ENCODE data around the gene SLC12A5. TPM values are rescaled to one million over a fixed set of nuclear protein-coding genes. Genes with fewer than 3 reads are reported as not detected.

The SLC12A5 gene
- total RNA-seq, 4 donors from 2014 or later: not detected

GRCh38 chr20:46062151-46062550, 33.1 kb downstream of the SLC12A5 start:
- in situ Hi-C loops (cut with MboI; ENCODE audit: low pct_ligation_motif_present in 1 of 4, low pct_unique_long_range_greater_than_20kb in 1 of 4, low sequenced_read_pairs in 3 of 4): no loop called here
- Histone ChIP-seq H3K4me3 (no peak overlapping the region), H3K9me3 (no peaks in the 10 kb centered on the region), H3K4me1 (peaks cover 4 to 40% (median 14%) of the 10 kb centered on the region in 4 donors), H3K27ac (no peak overlapping the region), H3K27me3 (peaks cover 19% of the 10 kb centered on the region), H3K36me3 (peaks cover 0 to 65% (median 32%) of the 10 kb centered on the region in 4 donors)
- no peak for DNase-seq
- WGBS, 2 donors (ENCODE audit: low coverage in 1 of 2): 84 to 95% methylated on average over 3 to 4 of the region's 4 CpGs
- intact Hi-C loops (cut with DNase I; ENCODE audit: low total_unique reads): no loop called here
- no peak for TF ChIP-seq POLR2A (IDR thresholded peaks at IDR 0.05)
- no peak for TF ChIP-seq POLR2AphosphoS5 (IDR thresholded peaks at IDR 0.05)

- in situ Hi-C loops (cut with MboI; ENCODE audit: low pct_ligation_motif_present in 1 of 4, low pct_unique_long_range_greater_than_20kb in 1 of 4, low sequenced_read_pairs in 3 of 4) (no loop called here), intact Hi-C loops (cut with DNase I; ENCODE audit: low total_unique reads) (no loop called here)
- H3K27me3 ChIP-seq: peaks cover 15% of the 10 kb centered on the region
- H3K4me1 ChIP-seq: peaks cover 4 to 36% (median 11%) of the 10 kb centered on the region in 4 donors
- no peaks in the 10 kb centered on the region for H3K9me3 ChIP-seq
- DNase-seq: no peak
- H3K4me3 ChIP-seq: no peak overlapping the region
- peaks cover 0 to 70% (median 34%) of the 10 kb centered on the region in 4 donors for H3K36me3 ChIP-seq
- no peak overlapping the region for H3K27ac ChIP-seq
- WGBS, 2 donors (ENCODE audit: low coverage in 1 of 2): 87 to 92% methylated on average over 6 to 12 of the region's 12 CpGs
- TF ChIP-seq POLR2AphosphoS5 (IDR thresholded peaks at IDR 0.05) (no peak), CTCF (IDR thresholded peaks at IDR 0.05) (no peak), EP300 (IDR thresholded peaks at IDR 0.05; ENCODE audit: low read depth) (no peak), POLR2A (IDR thresholded peaks at IDR 0.05) (no peak)
These were observed 33.6 kb downstream of the SLC12A5 start for GRCh38 chr20:46062621-46063020.

- Histone ChIP-seq H3K36me3 (peaks cover 0 to 75% (median 37%) of the 10 kb centered on the region in 4 donors), H3K27ac (no peak overlapping the region), H3K4me1 (peaks cover 3 to 30% (median 7%) of the 10 kb centered on the region in 4 donors), H3K9me3 (no peaks in the 10 kb centered on the region), H3K27me3 (peaks cover 9% of the 10 kb centered on the region), H3K4me3 (no peak overlapping the region)
- DNase-seq: no peak
- 94% methylated on average over 8 of the region's 8 CpGs; no CpG with 5 or more reads in 1 of the 2 donors for WGBS, 2 donors (ENCODE audit: low coverage in 1 of 2)
- no peak for TF ChIP-seq CTCF (IDR thresholded peaks at IDR 0.05)
- no peak for TF ChIP-seq EP300 (IDR thresholded peaks at IDR 0.05; ENCODE audit: low read depth)
- no peak for TF ChIP-seq POLR2A (IDR thresholded peaks at IDR 0.05)
- no peak for TF ChIP-seq POLR2AphosphoS5 (IDR thresholded peaks at IDR 0.05)
- in situ Hi-C loops (cut with MboI; ENCODE audit: low pct_ligation_motif_present in 1 of 4, low pct_unique_long_range_greater_than_20kb in 1 of 4, low sequenced_read_pairs in 3 of 4): no loop called here
- intact Hi-C loops (cut with DNase I; ENCODE audit: low total_unique reads): no loop called here
These were observed 34.1 kb downstream of the SLC12A5 start for GRCh38 chr20:46063151-46063550.

- H3K4me1 ChIP-seq: peaks cover 0 to 25% (median 3%) of the 10 kb centered on the region in 4 donors
- H3K4me3 ChIP-seq: no peak overlapping the region
- 77 to 92% methylated on average over 2 to 3 of the region's 3 CpGs for WGBS, 2 donors (ENCODE audit: low coverage in 1 of 2)
- DNase-seq: no peak
- H3K27me3 ChIP-seq: peaks cover 4% of the 10 kb centered on the region
- TF ChIP-seq CTCF (IDR thresholded peaks at IDR 0.05) (no peak), POLR2A (IDR thresholded peaks at IDR 0.05) (no peak), EP300 (IDR thresholded peaks at IDR 0.05; ENCODE audit: low read depth) (no peak), POLR2AphosphoS5 (IDR thresholded peaks at IDR 0.05) (no peak)
- in situ Hi-C loops (cut with MboI; ENCODE audit: low pct_ligation_motif_present in 1 of 4, low pct_unique_long_range_greater_than_20kb in 1 of 4, low sequenced_read_pairs in 3 of 4) (no loop called here), intact Hi-C loops (cut with DNase I; ENCODE audit: low total_unique reads) (no loop called here)
- H3K9me3 ChIP-seq: no peaks in the 10 kb centered on the region
- H3K27ac ChIP-seq: no peak overlapping the region
- peaks cover 0 to 80% (median 39%) of the 10 kb centered on the region in 4 donors for H3K36me3 ChIP-seq
These were observed 34.6 kb downstream of the SLC12A5 start for GRCh38 chr20:46063652-46064054.

GRCh38 chr20:46065006-46065405, 36.0 kb downstream of the SLC12A5 start:
- no peak for DNase-seq
- Histone ChIP-seq H3K36me3 (peaks cover 0 to 87% (median 42%) of the 10 kb centered on the region in 4 donors), H3K27me3 (no peaks in the 10 kb centered on the region), H3K4me3 (no peak overlapping the region), H3K4me1 (peaks cover 0 to 15% (median 0%) of the 10 kb centered on the region in 4 donors), H3K27ac (no peak overlapping the region), H3K9me3 (no peaks in the 10 kb centered on the region)
- 84 to 98% methylated on average over 8 to 9 of the region's 9 CpGs for WGBS, 2 donors (ENCODE audit: low coverage in 1 of 2)
- TF ChIP-seq POLR2A (IDR thresholded peaks at IDR 0.05) (no peak), POLR2AphosphoS5 (IDR thresholded peaks at IDR 0.05) (no peak), CTCF (IDR thresholded peaks at IDR 0.05) (no peak), EP300 (IDR thresholded peaks at IDR 0.05; ENCODE audit: low read depth) (no peak)
- intact Hi-C loops (cut with DNase I; ENCODE audit: low total_unique reads) (no loop called here), in situ Hi-C loops (cut with MboI; ENCODE audit: low pct_ligation_motif_present in 1 of 4, low pct_unique_long_range_greater_than_20kb in 1 of 4, low sequenced_read_pairs in 3 of 4) (no loop called here)

Data from transverse colon (tissue), 4 donors.